ENCODE data around the gene MAB21L3.

The MAB21L3 gene

DNA sequence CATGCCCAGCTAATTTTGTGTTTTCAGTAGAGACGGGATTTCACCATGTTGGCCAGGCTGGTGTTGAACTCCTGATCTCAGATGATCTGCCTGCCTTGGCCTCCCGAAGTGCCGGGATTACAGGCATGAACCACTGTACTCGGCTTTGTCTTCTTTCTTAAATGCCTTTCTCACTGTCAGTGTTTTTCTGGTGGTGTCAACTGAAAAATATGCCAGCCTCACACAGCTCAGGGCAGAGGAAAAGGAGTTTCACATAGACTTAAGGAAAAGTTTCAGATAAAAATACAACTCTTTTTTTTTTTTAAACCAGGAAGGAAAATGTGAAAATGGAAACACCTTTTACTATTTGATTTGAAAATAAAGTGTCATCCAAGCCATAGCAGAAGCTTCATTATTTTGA is 4.6 kb upstream of the MAB21L3 start:
- H3K27ac ChIP-seq: no peak overlapping the region
- no peak overlapping the region for H3K4me3 ChIP-seq
- DNase-seq (ENCODE audit: low spot score): no peak
- TF ChIP-seq, protein P1, sequence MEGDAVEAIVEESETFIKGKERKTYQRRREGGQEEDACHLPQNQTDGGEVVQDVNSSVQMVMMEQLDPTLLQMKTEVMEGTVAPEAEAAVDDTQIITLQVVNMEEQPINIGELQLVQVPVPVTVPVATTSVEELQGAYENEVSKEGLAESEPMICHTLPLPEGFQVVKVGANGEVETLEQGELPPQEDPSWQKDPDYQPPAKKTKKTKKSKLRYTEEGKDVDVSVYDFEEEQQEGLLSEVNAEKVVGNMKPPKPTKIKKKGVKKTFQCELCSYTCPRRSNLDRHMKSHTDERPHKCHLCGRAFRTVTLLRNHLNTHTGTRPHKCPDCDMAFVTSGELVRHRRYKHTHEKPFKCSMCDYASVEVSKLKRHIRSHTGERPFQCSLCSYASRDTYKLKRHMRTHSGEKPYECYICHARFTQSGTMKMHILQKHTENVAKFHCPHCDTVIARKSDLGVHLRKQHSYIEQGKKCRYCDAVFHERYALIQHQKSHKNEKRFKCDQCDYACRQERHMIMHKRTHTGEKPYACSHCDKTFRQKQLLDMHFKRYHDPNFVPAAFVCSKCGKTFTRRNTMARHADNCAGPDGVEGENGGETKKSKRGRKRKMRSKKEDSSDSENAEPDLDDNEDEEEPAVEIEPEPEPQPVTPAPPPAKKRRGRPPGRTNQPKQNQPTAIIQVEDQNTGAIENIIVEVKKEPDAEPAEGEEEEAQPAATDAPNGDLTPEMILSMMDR (IDR thresholded peaks at IDR 0.05): no peak

DNA sequence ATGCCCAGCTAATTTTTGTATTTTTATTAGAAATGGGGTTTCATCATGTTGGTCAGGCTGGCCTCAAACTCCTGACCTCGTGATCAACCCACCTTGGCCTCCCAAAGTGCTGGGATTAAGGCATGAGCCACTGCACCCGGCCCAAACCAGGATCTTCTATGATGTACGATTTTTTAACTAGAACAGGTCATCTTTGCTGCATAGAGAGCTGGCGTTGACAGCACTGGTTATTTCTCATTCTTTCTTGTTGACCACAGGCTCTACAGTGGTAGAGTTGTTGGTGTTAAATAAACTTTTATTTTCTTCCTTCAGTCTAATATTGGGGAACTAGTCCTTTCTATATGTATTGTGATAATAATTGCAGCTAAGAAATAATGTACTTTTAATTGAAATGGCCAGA is 3.8 kb upstream of the MAB21L3 start:
- DNase-seq (ENCODE audit: low spot score): no peak
- TF ChIP-seq, protein P1 (IDR thresholded peaks at IDR 0.05): no peak
- H3K27ac ChIP-seq: no peak overlapping the region
- H3K4me3 ChIP-seq: no peak overlapping the region

DNA sequence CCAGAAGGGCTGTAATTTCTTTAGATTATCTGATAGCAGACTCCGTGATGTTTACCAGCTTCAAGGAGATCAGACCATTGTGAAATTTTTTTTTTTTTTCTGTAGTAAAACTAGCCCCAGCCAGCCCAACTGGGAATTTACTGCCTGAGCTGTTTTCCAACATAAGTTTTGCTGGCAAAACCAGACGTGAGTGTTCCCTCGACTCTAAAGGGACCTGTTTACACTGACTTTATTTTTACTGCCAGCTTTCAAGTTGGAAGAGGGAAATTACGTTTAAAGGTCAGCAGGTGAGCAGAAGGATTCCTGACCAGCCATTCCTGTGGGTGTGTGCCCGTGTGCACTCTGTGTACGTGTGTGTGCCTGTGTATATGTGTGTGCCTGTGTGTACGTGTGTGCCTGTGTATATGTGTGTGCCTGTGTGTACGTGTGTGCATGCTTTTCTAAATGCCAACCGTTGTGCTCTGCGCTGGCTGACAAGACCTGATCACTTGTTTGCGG is 374 bp downstream of the MAB21L3 start:
- TF ChIP-seq, protein P1 (IDR thresholded peaks at IDR 0.05): no peak
- Histone ChIP-seq H3K27ac (no peak overlapping the region), H3K4me3 (no peak overlapping the region)
- DNase-seq (ENCODE audit: low spot score): no peak

DNA sequence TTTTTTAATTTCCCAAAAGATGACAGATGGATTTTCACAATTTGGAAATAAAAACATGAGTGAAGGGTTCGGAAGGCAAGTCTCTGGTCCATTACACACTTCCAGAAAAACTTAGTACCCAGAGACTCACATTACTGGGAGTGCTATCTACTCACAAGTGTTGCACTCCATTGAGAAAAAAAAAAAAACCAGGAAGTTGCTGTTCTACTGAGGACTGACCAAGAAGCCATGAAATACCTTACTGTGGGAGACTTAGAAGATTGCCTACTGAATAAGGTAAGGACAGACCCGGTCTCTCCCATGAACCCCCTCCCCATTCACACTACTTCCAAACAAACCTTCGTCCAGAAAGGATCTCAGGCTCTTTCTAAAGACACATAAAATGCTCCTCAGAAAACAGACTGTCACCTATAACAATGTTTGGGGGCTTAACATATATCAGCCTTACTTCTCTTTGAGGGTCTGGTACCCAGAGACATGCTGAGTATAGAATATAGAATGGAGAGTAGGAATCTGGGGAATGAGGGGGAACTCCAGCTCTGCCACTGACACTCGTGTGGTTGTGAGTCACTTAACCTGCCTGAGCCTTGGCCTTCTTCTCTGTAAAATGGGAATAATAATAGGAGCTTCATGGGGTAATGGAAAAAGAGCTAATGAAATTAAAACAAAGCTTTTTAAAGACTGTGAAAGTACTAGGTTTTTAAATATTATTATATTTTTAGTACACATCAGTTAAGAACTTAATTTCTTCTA is 1.4 kb downstream of the MAB21L3 start:
- H3K4me3 ChIP-seq: no peak overlapping the region
- H3K27ac ChIP-seq: no peak overlapping the region

DNA sequence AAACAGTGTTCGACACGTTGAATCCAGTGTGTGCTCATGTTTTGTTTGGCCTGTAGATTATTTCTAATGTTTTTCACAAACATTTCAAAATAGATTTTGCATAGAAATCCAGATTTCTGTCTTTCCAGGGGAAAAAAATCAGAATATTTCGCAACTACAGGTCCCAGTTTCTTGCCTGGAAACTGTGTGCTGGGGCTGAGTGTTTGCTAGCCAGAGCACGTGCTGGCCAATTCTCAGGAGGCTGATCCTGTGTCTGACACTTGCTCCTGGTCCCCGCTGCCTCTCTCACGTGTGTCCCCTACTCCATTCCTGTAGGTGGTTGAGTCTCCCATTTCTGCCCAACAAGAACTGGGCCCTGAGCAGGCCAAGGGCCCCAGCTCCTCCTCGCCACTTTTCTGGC is 2.4 kb downstream of the MAB21L3 start:
- Histone ChIP-seq H3K4me3 (no peak overlapping the region), H3K27ac (no peak overlapping the region)
- DNase-seq (ENCODE audit: low spot score): no peak
- TF ChIP-seq, protein P1 (IDR thresholded peaks at IDR 0.05): no peak

More for the DNA sequence above, 1.4 kb downstream of the MAB21L3 start:
- TF ChIP-seq, protein P1 (IDR thresholded peaks at IDR 0.05): no peak
- no peak for DNase-seq (ENCODE audit: low spot score)

DNA sequence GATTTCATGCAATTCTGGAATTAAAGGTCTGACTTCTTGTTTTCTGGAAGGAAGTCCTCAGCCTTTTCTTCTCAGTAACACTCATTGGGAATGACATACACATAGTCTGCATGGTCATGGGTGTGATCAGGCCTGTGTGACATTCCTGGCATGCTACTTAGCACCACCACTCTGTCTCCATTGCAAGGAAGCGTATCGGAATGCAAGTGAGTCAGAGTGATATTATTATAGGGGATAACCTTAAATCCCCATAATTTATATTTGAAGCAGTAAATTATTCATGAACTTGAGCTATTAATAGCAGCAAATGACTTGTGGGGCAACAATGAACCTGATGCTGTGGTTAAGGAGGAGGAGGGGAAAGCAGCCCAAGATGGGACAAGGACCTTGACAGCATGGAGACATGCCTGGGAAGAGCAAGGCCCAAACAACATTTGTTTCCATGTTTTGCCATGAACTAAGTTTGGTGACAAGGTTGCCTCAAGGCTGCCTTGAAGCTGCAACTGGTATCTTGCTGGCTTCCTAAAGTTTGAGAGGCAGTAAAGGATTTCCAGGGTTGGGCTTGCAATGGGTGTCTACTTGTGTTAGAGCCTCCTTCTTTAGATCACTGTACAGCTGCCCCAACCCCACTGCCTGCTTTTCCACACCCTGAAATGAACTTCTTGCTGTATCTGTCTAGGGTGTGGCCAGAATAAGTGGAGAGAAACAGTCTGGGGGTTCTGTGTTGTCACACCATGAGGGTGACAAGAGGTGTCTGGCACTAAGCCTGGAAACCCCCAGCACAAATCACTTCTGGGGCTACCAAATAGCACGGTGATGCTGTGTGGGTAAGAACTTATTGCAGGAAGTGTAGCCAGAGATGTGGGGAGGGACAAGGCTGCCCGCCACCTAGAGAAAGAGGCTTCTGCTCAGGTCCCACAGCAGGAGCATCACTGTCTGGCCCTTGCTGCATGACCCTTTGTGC is 4.6 kb downstream of the MAB21L3 start:
- DNase-seq (ENCODE audit: low spot score): no peak
- Histone ChIP-seq H3K4me3 (no peak overlapping the region), H3K27ac (no peak overlapping the region)
- TF ChIP-seq, protein P1 (IDR thresholded peaks at IDR 0.05): no peak
